GM12873 (cell line): ENCODE data around the gene C8B.

Experiments
- TF ChIP-seq, protein P1 (sequence below): IDR thresholded peaks from 2 replicates; pipeline ENCODE4 v1.5.1; 2012; ENCODE audit warnings: low read depth, mild to moderate bottlenecking, moderate library complexity, low read length, control low read depth; ENCODE audit not compliant: insufficient read depth; ENCODE audit errors: missing control alignments

Gene C8B

DNA sequence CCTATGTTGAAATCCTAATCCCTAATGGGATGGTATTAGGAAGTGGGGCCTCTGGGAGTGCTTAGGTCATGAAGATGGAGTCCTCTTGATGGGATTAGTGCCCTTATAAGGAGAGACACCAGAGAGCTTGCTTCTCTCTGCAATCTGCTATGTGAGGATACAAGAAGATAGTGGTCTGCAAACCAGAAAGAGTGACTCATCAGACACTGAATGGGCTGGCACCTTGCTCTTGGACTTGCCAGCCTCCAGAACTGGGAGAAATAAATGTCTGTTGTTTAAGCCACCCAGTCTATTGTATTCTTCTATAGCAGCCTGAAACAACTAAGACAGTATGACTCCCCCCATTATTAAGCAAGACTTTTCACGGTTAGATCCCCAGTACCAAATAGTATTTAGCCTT lies 43.3 kb downstream of the C8B start:
- TF ChIP-seq, protein P1, sequence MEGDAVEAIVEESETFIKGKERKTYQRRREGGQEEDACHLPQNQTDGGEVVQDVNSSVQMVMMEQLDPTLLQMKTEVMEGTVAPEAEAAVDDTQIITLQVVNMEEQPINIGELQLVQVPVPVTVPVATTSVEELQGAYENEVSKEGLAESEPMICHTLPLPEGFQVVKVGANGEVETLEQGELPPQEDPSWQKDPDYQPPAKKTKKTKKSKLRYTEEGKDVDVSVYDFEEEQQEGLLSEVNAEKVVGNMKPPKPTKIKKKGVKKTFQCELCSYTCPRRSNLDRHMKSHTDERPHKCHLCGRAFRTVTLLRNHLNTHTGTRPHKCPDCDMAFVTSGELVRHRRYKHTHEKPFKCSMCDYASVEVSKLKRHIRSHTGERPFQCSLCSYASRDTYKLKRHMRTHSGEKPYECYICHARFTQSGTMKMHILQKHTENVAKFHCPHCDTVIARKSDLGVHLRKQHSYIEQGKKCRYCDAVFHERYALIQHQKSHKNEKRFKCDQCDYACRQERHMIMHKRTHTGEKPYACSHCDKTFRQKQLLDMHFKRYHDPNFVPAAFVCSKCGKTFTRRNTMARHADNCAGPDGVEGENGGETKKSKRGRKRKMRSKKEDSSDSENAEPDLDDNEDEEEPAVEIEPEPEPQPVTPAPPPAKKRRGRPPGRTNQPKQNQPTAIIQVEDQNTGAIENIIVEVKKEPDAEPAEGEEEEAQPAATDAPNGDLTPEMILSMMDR, result no peak

DNA sequence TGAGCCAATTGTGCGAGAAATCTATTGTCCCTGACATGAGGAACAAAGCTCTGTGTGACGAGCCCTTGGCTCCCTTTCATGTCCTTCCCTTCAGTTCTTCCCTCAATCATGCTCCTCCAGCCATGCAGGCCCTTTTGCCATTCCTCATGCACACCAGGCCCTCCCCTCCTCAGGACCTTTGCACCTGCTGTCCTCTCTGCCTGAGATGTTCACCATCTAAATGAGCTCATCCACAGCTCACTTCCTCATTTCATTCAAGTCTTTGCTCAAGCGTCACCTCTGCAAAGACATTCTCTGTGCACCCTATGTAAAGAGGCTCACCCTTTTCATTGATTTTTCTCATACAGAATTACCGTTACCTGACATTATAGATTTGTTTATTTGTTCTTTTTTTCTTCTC lies 43.7 kb downstream of the C8B start:
- TF ChIP-seq, protein P1, result no peak

DNA sequence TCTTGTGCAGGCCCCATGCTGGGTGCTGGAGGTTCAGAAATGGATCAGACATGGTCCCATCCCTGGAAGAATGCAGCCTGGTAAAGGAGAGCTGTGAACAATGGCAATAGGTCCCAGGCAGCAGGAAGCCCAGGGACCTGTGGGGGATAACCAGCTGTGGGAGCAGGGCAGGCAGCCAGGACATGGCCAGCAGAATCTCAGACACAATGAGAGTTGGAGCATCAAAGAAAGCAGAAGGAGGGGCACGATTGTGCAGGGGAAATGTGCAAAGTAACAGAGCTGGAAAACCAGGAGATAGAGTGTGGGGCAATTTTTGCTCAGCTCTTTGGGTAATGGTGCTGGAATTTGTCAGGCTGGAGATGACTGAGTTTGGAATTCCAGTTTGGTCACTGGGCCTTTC lies 44.3 kb downstream of the C8B start:
- TF ChIP-seq, protein P1, result no peak

DNA sequence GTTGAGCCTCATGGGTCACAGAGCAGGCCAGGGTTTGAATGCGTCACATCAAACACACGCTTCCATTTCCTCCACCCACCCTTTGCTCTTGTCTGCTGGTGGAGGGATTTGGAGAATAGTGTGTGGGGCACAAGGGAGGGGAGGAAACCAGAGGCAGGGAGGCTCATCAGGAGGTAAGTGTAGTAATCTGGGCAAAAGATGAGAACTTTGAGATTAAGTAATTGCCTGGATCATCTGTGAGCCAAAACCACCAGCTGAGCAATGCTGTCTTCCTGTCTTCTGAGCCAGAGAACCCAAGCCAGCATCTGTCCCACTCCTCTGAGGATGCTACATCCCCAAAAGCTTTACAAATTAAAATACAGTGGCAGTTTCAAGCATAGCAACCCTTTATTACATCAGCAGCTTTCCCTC lies 45.2 kb downstream of the C8B start:
- TF ChIP-seq, protein P1, result no peak

DNA sequence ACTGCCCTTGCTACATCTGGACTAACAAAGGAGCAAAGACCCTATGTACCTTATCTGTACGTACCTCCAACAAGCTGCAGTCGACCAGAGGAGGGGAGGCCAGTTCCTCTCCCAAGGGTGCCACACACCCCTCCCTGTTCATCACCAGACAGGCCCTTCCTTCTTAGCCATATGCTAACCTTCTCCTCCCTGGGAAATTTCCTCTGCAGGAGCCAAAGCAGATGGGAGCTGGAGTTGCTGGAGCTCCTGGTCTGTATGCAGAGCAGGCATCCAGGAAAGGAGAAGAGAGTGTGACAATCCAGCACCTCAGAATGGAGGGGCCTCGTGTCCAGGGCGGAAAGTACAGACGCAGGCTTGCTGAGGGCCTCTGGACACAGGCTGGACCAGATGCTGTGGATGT lies 48.5 kb downstream of the C8B start:
- TF ChIP-seq, protein P1, result no peak

DNA sequence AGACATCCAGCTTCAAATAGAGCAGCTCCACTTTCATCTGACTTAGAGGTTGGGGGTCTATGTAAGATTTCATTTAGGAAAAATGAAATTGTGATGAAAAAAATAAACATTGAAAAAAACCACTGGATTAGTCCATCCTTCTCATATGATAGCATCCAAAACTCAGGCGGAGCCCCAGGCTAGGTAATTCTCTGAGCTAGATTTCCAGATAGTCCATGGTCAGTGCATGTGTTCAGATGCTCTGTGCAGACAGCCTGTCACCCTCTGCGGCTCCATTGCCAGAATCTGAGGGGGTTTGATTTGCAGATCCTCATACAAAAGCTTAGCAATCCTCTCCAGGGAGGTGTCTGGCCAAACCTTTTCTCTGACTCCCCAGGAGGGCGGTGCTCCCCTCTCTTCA lies 49.2 kb downstream of the C8B start:
- TF ChIP-seq, protein P1, result no peak

DNA sequence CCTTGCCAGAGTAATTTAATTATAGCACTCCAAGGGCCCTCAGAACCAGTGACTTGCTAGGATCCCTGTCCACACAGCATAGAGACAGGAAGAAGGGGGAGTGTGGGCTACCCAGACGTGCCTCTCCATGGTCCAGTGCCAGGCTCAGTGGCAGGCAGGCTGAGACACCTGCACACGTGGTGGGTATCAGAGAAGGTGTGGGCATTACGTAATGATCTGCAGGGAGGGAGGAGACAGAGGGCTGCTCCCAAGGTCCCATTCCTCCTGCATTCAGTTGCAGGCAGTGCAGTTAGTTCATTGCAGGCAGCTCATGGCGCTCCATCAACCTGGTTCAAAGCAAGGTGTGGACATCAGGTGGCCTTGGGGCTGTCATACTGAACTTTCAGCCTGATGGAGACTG lies 49.9 kb downstream of the C8B start:
- TF ChIP-seq, protein P1, result no peak
